Measurements from ENCODE around the gene FURIN.
"Not testable (repeated sequence)": the region's sequence is repeated elsewhere in the genome, so short reads cannot be mapped to it uniquely, and the experiment has no call there.

FURIN gene

GRCh38 chr15:90914305-90915080 lies 46.1 kb downstream of the FURIN start:
- DNase-seq (ENCODE audit: low read depth in 2 of 3, low spot score in 2 of 3): no peak

- no peak for DNase-seq (ENCODE audit: low read depth in 2 of 3, low spot score in 2 of 3)
Measured at GRCh38 chr15:90915216-90915807, 46.9 kb downstream of the FURIN start.

GRCh38 chr15:90915808-90916440 lies 47.5 kb downstream of the FURIN start:
- DNase-seq (ENCODE audit: low read depth in 2 of 3, low spot score in 2 of 3): no peak

GRCh38 chr15:90916461-90916860 lies 48.1 kb downstream of the FURIN start:
- DNase-seq (ENCODE audit: low read depth in 2 of 3, low spot score in 2 of 3): no peak

- DNase-seq (ENCODE audit: low read depth in 2 of 3, low spot score in 2 of 3): no peak
Measured at GRCh38 chr15:90917569-90917968, 49.2 kb downstream of the FURIN start.

GRCh38 chr15:90918034-90918788 lies 49.8 kb downstream of the FURIN start:
- no peak for DNase-seq (ENCODE audit: low read depth in 2 of 3, low spot score in 2 of 3)

GRCh38 chr15:90918835-90919234 lies 50.4 kb downstream of the FURIN start:
- DNase-seq (ENCODE audit: low read depth in 2 of 3, low spot score in 2 of 3): no peak

- no peak for DNase-seq (ENCODE audit: low read depth in 2 of 3, low spot score in 2 of 3)
Measured at GRCh38 chr15:90921887-90922286, 53.5 kb downstream of the FURIN start.

- not testable (repeated sequence) for DNase-seq (ENCODE audit: low read depth in 2 of 3, low spot score in 2 of 3)
Measured at GRCh38 chr15:90922712-90923322, 54.4 kb downstream of the FURIN start.

GRCh38 chr15:90924375-90924774 lies 56.0 kb downstream of the FURIN start:
- no peak for DNase-seq (ENCODE audit: low read depth in 2 of 3, low spot score in 2 of 3)

- not testable (repeated sequence) for DNase-seq (ENCODE audit: low read depth in 2 of 3, low spot score in 2 of 3)
Measured at GRCh38 chr15:90926766-90927165, 58.4 kb downstream of the FURIN start.

- DNase-seq (ENCODE audit: low read depth in 2 of 3, low spot score in 2 of 3): not testable (repeated sequence)
Measured at GRCh38 chr15:90928106-90928505, 59.7 kb downstream of the FURIN start.

- DNase-seq (ENCODE audit: low read depth in 2 of 3, low spot score in 2 of 3): no peak
Measured at GRCh38 chr15:90929246-90930019, 61.0 kb downstream of the FURIN start.

- no peak for DNase-seq (ENCODE audit: low read depth in 2 of 3, low spot score in 2 of 3)
Measured at GRCh38 chr15:90930861-90931574, 62.6 kb downstream of the FURIN start.

- DNase-seq (ENCODE audit: low read depth in 2 of 3, low spot score in 2 of 3): no peak
Measured at GRCh38 chr15:90931575-90931827, 63.1 kb downstream of the FURIN start.

- peak; percentile 73 to 95 (median 90) for DNase-seq (ENCODE audit: low read depth in 2 of 3, low spot score in 2 of 3)
Measured at GRCh38 chr15:90931828-90932659, 63.7 kb downstream of the FURIN start, which contains the start of gene HDDC3. HDDC3 (minus strand) TSS chr15:90932549; CDS start chr15:90932540, 9 bp downstream.

GRCh38 chr15:90932660-90932991 lies 64.2 kb downstream of the FURIN start:
- no peak for DNase-seq (ENCODE audit: low read depth in 2 of 3, low spot score in 2 of 3)
